Loucy (cell line): ENCODE data around the gene SEMA5A.

ENCODE experiments used
- CTCF ChIP-seq: fragments of 200-600 bp; sonication (generic); conservative IDR thresholded peaks from 2 replicates; pipeline ENCODE4 v1.5.1; 2014; ENCODE audit warnings: mild to moderate bottlenecking, antibody characterized with exemption, low read length
- EZH2phosphoT487 ChIP-seq: fragments of 200-600 bp; IDR thresholded peaks from 2 replicates; pipeline ENCODE4 v1.6.1; 2018; ENCODE audit warnings: antibody characterized with exemption, mild to moderate bottlenecking, moderate library complexity, borderline replicate concordance

DNA sequence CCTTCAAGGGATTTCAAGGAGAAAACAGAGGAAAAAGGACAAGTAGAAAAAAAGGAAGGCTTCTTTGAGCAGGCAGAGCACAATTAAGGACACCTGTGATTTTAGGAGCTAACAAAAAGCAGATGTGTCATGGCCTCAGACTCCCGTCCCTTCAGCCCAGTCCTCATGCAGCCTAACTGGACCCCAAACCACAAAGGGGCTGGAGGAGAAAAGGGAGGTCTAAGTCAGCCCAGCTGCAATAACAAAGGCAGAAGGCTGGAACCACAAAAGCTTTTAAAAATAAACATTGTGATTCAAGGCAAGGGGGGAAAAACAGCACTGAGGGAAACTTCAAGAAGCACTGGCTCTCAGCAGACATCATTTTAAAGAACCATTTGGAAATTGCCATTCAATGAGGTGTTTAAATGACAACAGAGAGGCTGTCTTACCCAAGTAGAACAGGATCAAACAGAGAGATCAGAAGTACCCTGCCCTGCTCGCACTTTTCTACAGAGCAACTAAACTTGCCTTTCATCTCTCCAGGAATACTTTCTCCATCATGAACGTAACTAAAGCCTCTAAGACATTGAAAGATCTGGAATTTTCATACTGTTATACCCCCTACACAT is 89.3 kb downstream of the SEMA5A start:
- TF ChIP-seq EZH2phosphoT487 (no peak), CTCF (no peak)
